Activated naive CD8-positive, alpha-beta T cell treated with anti-CD3 and anti-CD28 coated beads, Interleukin-2, amount 10 ng/mL, durations not matched to agents 7 days and 5 days (primary cell): Measurements from ENCODE around the gene TANGO6. TPM values are rescaled to one million over a fixed set of nuclear protein-coding genes. Genes with fewer than 3 reads are reported as not detected.
"Not testable (repeated sequence)": the region's sequence is repeated elsewhere in the genome, so short reads cannot be mapped to it uniquely, and the experiment has no call there.

Experiments
- ATAC-seq: fragments of 150-1000 bp; cut with Tn5 transposase; one replicate; pipeline ENCODE4 v1.10.0; 2021; ENCODE audit warnings: low read depth, moderate library complexity
- POLR2A ChIA-PET: fragments of 350-600 bp; sonication (Branson Sonifier 250); formaldehyde crosslinking; loops from one replicate; lab custom pipeline; 2021; ENCODE audit warnings: antibody characterized with exemption; lab: Charles Lee
- DNase-seq: peaks from one replicate; pipeline ENCODE4 v3.0.0; 2021
- H3K27ac Mint-ChIP-seq: one replicate; pipeline ENCODE4 v1.8.0; 2022; ENCODE audit warnings: mild to moderate bottlenecking, mixed read lengths
- H3K27me3 Mint-ChIP-seq: one replicate; pipeline ENCODE4 v1.8.0; 2022; ENCODE audit warnings: mild to moderate bottlenecking, moderate library complexity, mixed read lengths
- H3K36me3 Mint-ChIP-seq: one replicate; pipeline ENCODE4 v1.8.0; 2021; ENCODE audit warnings: mild to moderate bottlenecking, mixed read lengths
- H3K4me1 Mint-ChIP-seq: one replicate; pipeline ENCODE4 v1.8.0; 2021; ENCODE audit warnings: mixed read lengths
- H3K4me3 Mint-ChIP-seq: one replicate; pipeline ENCODE4 v1.8.0; 2022; ENCODE audit warnings: mild to moderate bottlenecking, moderate library complexity, mixed read lengths
- H3K9me3 Mint-ChIP-seq: one replicate; pipeline ENCODE4 v1.8.0; 2021; ENCODE audit warnings: mixed read lengths
- total RNA-seq, 2 experiments: library from RNA; stranded (reverse); gene quantifications; one replicate each; pipeline ENCODE4 v1.2.3, GENCODE V29; 2021

Gene TANGO6
- total RNA-seq, 2 experiments from 2014 or later, result 29.2 to 29.7 TPM

DNA sequence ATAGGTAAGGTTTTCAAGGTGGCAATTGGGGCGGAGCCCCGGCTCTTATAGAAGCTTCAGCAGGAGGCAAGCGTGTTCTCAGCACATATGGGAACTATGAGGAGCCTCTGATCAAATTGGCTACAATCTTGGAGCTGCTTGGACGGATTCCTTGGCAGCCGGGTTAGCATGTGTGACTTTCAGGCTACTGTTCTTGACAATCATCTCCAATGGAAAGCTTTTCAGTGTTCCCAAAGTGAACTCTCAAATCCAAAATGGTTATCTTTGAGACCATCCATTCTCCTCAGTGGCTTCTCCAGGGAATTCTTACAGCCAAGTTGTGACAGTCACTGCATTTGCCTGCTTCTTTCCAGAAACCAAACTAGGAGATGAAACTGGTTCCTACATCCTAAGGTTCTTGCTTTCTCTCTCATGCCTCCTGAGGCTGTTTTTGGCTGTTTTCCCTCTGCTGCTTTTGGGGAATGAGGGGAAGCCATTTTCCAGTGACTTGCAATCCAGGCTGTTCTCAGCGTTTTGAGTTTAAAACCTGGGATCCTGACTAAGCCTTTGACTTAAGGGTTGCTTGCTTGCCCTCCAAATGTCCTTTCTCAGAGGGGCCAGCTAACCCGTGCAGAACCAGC lies 273.0 kb downstream of the TANGO6 start:
- no peak for DNase-seq
- H3K27ac Mint-ChIP-seq, result no peak overlapping the region
- ATAC-seq, result no peak
- POLR2A ChIA-PET, result interaction anchor here (0.5 to 1.0 kb wide), 2 partner anchors 11 to 591 kb away, joined by 3 to 4 read pairs; partner anchors contain the start of gene HAS3
- no peaks in the 10 kb centered on the region for H3K27me3 Mint-ChIP-seq
- H3K4me1 Mint-ChIP-seq, result peaks cover 7% of the 10 kb centered on the region
- peaks cover 24% of the 10 kb centered on the region for H3K36me3 Mint-ChIP-seq
- no peaks in the 10 kb centered on the region for H3K9me3 Mint-ChIP-seq
- H3K4me3 Mint-ChIP-seq, result no peak overlapping the region

DNA sequence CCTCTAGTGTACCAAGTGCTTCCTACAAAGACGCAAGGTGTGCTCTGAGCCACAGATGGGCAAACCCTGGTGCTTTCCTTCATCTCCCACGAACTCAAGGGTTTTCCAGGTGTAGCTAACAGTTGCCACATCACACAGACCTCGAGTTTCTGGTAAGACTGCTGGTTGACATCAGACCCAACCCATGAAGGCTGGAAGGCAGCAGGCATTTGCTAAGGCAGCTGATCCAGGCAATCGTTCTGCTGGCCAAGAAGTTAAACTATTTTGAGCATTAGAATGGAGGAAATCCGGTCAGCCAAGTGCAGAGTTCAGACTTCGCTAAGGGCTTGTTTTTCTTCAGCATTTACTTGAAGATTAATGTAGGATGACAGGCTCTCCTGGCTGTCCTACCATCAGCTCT lies 273.6 kb downstream of the TANGO6 start:
- Mint-ChIP-seq H3K27me3 (no peaks in the 10 kb centered on the region), H3K4me3 (no peak overlapping the region), H3K36me3 (peaks cover 24% of the 10 kb centered on the region), H3K27ac (no peak overlapping the region), H3K4me1 (peaks cover 7% of the 10 kb centered on the region), H3K9me3 (no peaks in the 10 kb centered on the region)
- ATAC-seq (no peak), DNase-seq (peak; percentile 7)
- POLR2A ChIA-PET, result no interaction called here

DNA sequence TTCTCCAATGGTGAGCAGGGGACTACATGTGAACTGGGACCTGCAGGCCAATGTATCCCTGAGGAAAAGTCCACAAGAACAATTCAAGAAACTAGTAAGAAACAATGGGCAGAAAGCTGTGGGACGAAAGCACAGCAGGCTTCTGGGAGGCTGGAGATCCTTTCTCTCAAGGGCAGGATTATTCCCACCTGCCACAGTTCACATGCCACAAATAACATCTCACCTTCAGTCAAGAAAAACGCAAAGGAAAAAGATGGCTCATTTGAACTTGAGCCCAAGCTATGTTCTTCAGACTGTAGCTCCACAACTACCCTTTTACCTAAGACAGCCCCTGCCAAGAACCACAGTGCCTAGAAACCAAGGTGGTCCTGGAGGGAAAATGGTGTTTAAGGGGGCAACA lies 275.1 kb downstream of the TANGO6 start:
- POLR2A ChIA-PET, result interaction anchor here (0.6 to 0.7 kb wide), 3 partner anchors 9 to 166 kb away, joined by 3 to 4 read pairs (median 3); no protein-coding TSS in a partner anchor
- no peak for DNase-seq
- Mint-ChIP-seq H3K27ac (no peak overlapping the region), H3K4me3 (no peak overlapping the region), H3K4me1 (peaks cover 6% of the 10 kb centered on the region), H3K27me3 (no peaks in the 10 kb centered on the region), H3K36me3 (peaks cover 24% of the 10 kb centered on the region), H3K9me3 (no peaks in the 10 kb centered on the region)
- no peak for ATAC-seq

DNA sequence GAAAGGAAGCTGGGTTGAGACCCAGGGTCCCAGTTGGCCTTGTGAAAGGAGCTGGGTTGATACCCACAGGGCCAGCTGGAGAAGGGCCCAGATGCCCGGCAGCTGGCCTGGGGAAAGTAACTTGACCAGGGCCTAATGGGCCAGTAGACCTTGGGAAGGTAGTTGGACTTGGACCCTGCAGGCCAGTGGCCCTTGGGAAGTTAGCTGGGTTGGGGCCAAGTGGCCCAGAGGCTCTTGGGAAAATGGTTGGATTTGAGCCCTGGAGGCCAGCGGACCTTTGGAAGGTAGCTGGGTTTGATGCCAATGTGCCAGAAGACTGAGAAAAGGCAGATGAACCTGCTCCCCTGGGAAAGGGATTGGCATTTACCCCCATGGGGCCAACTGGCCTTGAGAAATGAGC lies 275.7 kb downstream of the TANGO6 start:
- H3K27me3 Mint-ChIP-seq, result no peaks in the 10 kb centered on the region

DNA sequence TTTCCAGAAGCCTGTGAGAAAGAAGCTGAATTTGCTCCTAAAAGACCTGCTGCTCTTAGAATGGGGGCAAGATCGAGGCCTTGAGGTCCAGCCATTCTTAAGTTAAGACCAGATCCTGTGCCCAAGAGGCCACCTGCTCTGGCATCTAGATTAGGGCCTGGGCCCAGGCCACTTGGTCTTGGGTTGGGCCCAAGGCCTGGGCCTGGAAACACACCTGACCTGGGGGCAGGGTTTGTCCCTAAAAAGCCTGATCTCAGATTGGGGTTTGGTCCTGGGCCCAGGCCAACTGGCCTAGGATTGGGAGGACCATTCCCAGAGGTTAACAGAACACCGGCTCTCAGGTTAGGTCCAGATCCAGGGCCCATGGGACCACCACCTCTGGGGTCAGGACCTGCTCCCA lies 276.2 kb downstream of the TANGO6 start:
- POLR2A ChIA-PET, result interaction anchor here (0.5 kb wide), 1 partner anchor 57 kb away, joined by 3 read pairs; no protein-coding TSS in a partner anchor
- Mint-ChIP-seq H3K36me3 (peaks cover 26% of the 10 kb centered on the region), H3K4me1 (peaks cover 7% of the 10 kb centered on the region), H3K27ac (no peak overlapping the region), H3K27me3 (no peaks in the 10 kb centered on the region), H3K4me3 (no peak overlapping the region), H3K9me3 (no peaks in the 10 kb centered on the region)
- no peak for ATAC-seq
- no peak for DNase-seq

More for the DNA sequence above, 275.7 kb downstream of the TANGO6 start:
- Mint-ChIP-seq H3K9me3 (no peaks in the 10 kb centered on the region), H3K36me3 (peaks cover 24% of the 10 kb centered on the region), H3K4me1 (peaks cover 6% of the 10 kb centered on the region), H3K27ac (no peak overlapping the region), H3K4me3 (no peak overlapping the region)
- POLR2A ChIA-PET, result interaction anchor here (0.5 to 0.7 kb wide), 3 partner anchors 9 to 74 kb away, joined by 3 read pairs; no protein-coding TSS in a partner anchor
- DNase-seq, result no peak
- ATAC-seq, result no peak

DNA sequence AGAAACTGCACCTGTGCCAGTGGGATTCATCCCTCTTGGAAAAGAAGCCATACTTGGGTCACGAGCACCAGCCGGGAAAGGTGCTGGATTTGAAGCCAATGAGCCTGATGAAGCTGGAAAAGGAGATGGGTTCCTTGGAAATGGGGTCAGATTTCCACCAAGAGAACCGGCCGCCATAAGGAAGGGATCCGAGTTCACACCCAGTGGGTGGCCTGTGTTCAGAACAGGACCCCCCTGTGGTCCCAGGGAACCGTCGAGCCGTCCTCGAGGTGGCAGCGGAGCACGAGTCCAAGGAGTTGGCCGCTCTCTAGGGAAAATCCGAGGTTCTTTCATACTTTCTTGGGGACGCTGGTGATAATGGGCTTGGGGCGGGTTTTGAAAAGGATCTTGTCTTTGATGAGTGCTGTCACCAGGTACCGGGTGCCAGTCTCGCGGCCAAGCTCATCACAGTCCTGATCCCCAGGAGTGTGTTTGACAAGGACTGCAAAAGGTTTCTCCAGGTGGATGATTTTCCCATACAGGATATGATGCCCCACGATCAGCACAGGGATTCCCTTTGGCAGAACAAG lies 276.8 kb downstream of the TANGO6 start:
- POLR2A ChIA-PET, result no interaction called here
- peak; percentile 16 for DNase-seq
- Mint-ChIP-seq H3K36me3 (peaks cover 26% of the 10 kb centered on the region), H3K4me3 (no peak overlapping the region), H3K4me1 (peaks cover 4% of the 10 kb centered on the region), H3K27ac (no peak overlapping the region), H3K9me3 (no peaks in the 10 kb centered on the region), H3K27me3 (no peaks in the 10 kb centered on the region)
- ATAC-seq, result no peak

DNA sequence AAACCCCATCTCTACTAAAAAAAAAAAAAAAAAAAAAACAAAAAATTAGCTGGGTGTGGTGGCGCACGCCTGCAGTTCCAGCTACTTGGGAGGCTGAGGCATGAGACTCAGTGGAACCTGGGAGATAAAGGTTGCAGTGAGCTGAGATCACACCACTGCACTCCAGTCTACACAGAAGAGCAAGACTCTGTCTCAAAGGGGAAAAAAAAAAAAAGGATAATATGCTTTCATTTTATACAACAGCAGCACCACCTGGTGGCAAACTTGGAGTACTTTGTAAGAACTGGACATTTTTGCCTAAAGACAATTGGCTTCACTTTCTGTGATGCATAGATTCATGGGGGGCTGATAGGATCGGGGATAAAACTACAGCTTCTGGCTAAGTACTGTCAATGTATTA lies 280.6 kb downstream of the TANGO6 start:
- no peaks in the 10 kb centered on the region for H3K27me3 Mint-ChIP-seq
- DNase-seq, result no peak
- peaks cover 12% of the 10 kb centered on the region for H3K4me1 Mint-ChIP-seq
- H3K36me3 Mint-ChIP-seq, result peaks cover 17% of the 10 kb centered on the region
- no peak overlapping the region for H3K4me3 Mint-ChIP-seq
- H3K27ac Mint-ChIP-seq, result peak overlapping the region; percentile 44
- ATAC-seq, result peak; percentile 45
- no peaks in the 10 kb centered on the region for H3K9me3 Mint-ChIP-seq
- POLR2A ChIA-PET, result interaction anchor here (0.6 to 1.2 kb wide), 5 partner anchors 9 to 420 kb away, joined by 3 to 8 read pairs (median 4); partner anchors contain the start of genes CHTF8 and UTP4

DNA sequence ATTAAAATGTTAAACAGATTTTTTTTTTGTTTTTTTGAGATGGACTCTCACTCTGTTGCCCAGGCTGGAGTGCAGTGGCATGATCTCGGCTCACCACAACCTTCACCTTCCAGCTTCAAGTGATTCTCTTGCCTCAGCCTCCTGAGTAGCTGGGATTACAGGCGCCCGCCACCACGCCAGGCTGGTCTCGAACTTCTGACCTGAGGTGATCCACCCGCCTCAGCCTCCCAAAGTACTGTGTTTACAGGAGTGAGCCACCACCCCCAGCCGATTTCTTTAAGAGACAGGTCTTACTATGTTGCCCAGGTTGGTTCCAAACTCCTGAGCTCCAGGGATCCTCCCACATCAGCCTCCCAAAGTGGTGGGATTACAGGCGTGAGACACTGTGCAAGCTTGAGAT lies 281.1 kb downstream of the TANGO6 start:
- ATAC-seq, H3K27ac Mint-ChIP-seq, DNase-seq, H3K27me3 Mint-ChIP-seq, H3K9me3 Mint-ChIP-seq, H3K4me3 Mint-ChIP-seq: not testable (repeated sequence)
- POLR2A ChIA-PET, result interaction anchor here (0.6 to 1.2 kb wide), 4 partner anchors 8 to 421 kb away, joined by 3 to 4 read pairs (median 4); partner anchors contain the start of genes CHTF8 and UTP4
- Mint-ChIP-seq H3K36me3 (peaks cover 12% of the 10 kb centered on the region), H3K4me1 (peaks cover 12% of the 10 kb centered on the region)

DNA sequence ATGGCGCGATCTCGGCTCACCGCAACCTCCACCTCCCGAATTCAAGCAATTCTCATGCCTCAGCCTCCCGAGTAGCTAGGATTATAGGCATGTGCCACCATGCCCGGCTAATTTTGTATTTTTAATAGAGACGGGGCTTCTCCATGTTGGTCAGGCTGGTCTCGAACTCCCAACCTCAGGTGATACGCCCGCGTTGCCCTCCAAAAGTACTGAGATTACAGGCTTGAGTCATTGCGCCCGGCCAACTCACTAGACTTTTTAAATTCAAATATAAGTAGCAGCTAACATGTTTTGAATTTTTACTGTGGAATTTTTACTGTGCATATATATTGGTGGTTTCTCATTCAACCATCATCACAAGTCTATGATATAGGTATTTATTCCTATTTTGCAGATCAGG lies 281.6 kb downstream of the TANGO6 start:
- not testable (repeated sequence) for H3K9me3 Mint-ChIP-seq, H3K27ac Mint-ChIP-seq, H3K4me3 Mint-ChIP-seq, ATAC-seq, DNase-seq, H3K27me3 Mint-ChIP-seq
- POLR2A ChIA-PET, result interaction anchor here (1.2 kb wide), 1 partner anchor 278 kb away, joined by 4 read pairs; no protein-coding TSS in a partner anchor
- Mint-ChIP-seq H3K36me3 (peaks cover 12% of the 10 kb centered on the region), H3K4me1 (peaks cover 14% of the 10 kb centered on the region)

- DNase-seq, result no peak
- Mint-ChIP-seq H3K36me3 (peaks cover 5% of the 10 kb centered on the region), H3K27me3 (no peaks in the 10 kb centered on the region), H3K9me3 (no peaks in the 10 kb centered on the region), H3K4me3 (no peak overlapping the region), H3K27ac (no peak overlapping the region), H3K4me1 (peaks cover 24% of the 10 kb centered on the region)
- POLR2A ChIA-PET, result no interaction called here
- ATAC-seq, result no peak
Measured at GRCh38 chr16:69126221-69126620, 282.9 kb downstream of the TANGO6 start.

GRCh38 chr16:69126801-69127200 lies 283.5 kb downstream of the TANGO6 start:
- H3K36me3 Mint-ChIP-seq, POLR2A ChIA-PET, DNase-seq, H3K9me3 Mint-ChIP-seq, ATAC-seq, H3K27ac Mint-ChIP-seq, H3K27me3 Mint-ChIP-seq, H3K4me3 Mint-ChIP-seq: not testable (repeated sequence)
- peaks cover 25% of the 10 kb centered on the region for H3K4me1 Mint-ChIP-seq

DNA sequence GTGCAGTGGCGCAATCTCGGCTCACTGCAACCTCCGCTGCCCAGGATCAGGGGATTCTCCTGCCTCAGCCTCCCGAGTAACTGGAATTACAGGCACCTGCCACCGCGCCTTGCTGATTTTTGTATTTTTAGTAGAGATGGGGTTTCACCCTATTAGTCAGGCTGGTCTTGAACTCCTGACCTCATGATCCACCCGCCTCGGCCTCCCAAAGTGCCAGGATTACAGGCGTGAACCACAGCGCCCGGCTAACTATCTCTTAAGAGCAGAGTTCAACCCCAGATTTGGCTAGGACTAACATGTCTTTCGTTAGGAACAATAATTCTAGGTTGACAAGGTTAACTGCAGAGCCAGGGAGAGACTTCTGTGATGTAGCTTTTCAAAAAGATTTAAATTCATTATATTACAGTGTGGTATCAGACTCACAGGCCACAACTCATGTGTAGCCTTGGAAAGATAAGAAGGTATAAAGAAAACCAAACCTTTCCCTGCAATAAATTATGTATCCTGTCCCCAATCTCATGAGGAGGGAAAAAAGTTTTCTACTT lies 284.7 kb downstream of the TANGO6 start:
- DNase-seq (no peak), ATAC-seq (no peak)
- no peak overlapping the region for H3K27ac Mint-ChIP-seq
- peaks cover 25% of the 10 kb centered on the region for H3K4me1 Mint-ChIP-seq
- H3K4me3 Mint-ChIP-seq, result no peak overlapping the region
- POLR2A ChIA-PET, result interaction anchor here (0.7 to 0.8 kb wide), 2 partner anchors 9 to 126 kb away, joined by 3 read pairs; no protein-coding TSS in a partner anchor
- peaks cover 7% of the 10 kb centered on the region for H3K36me3 Mint-ChIP-seq
- H3K9me3 Mint-ChIP-seq, result no peaks in the 10 kb centered on the region
- H3K27me3 Mint-ChIP-seq, result no peaks in the 10 kb centered on the region

GRCh38 chr16:69130461-69130860 lies 287.1 kb downstream of the TANGO6 start:
- POLR2A ChIA-PET, result interaction anchor here (0.6 kb wide), 1 partner anchor 196 kb away, joined by 3 read pairs; no protein-coding TSS in a partner anchor
- no peaks in the 10 kb centered on the region for H3K9me3 Mint-ChIP-seq
- H3K27me3 Mint-ChIP-seq, result no peaks in the 10 kb centered on the region
- no peak overlapping the region for H3K4me3 Mint-ChIP-seq
- no peak for ATAC-seq
- no peak overlapping the region for H3K27ac Mint-ChIP-seq
- H3K36me3 Mint-ChIP-seq, result peaks cover 7% of the 10 kb centered on the region
- no peak for DNase-seq
- H3K4me1 Mint-ChIP-seq, result peaks cover 40% of the 10 kb centered on the region
